ENCODE measurements around the gene R3HDM4. TPM values are rescaled to one million over a fixed set of nuclear protein-coding genes. Genes with fewer than 3 reads are reported as not detected.

The R3HDM4 gene
- total and polyA plus RNA-seq, 9 of the 15 experiments (the other 6 are each of a cell fraction or from before 2014, with no cell fraction given) = 3.2 to 154 (median 59.0) TPM

- peak; percentile 39 for TF ChIP-seq RBFOX2 (IDR thresholded peaks at IDR 0.05; ENCODE audit: low read depth, low read length)
Measured at GRCh38 chr19:882871-883497, 30.0 kb downstream of the R3HDM4 start (continued).

DNA sequence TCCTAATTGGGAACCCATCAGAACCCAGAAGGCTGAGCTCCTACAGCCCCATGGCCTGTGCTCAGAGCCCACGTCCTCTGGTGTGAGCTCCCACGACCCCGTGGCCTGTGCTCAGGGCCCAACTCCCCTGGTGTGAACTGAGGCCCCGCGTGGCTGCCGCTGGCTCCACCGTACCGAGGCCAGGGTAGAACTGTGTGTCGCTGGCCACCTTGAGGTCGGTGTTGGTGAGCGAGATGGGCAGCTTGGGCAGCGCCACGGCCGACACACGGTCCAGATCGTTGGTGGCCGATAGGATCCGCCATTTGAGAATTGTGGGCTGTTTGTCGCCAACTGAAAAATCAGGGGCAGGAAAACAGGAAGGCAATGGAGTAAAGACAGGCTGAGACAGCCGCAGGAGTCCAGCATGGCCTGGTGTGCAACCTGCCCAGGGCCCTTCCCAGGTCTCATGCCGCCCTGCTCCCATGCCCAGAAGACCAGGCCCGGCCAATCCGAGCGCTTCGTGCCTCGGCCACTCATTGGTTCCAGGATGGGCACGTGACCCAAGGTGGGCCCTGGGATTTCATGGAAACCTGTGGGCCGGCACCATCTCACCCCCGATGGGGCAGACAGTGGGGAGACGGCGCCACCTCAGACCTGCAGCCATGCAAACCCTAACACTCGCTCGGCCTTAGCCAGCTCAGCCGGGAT lies 31.5 kb downstream of the R3HDM4 start:
- Histone ChIP-seq H3K27me3 (ENCODE audit: control insufficient read depth in 2 of 2, insufficient read depth in 2 of 2, low read length in 2 of 2) (no peaks in the 10 kb centered on the region), H3K79me2 (ENCODE audit: control insufficient read depth, insufficient read depth, low read length) (no peaks in the 10 kb centered on the region), H3K9ac (ENCODE audit: insufficient read depth in 1 of 2, low read depth in 2 of 2, low read length in 2 of 2) (peak overlapping the region in 1 of 2 experiments; percentile 9; a peak in 1 of 4 replicates), H3K4me3 (no peak overlapping the region), H3K9me3 (replicated peaks; ENCODE audit: control insufficient read depth, insufficient read depth, low read depth, low read length) (no peaks in the 10 kb centered on the region), H3K36me3 (ENCODE audit: control insufficient read depth, insufficient read depth, low read length) (peaks cover 68% of the 10 kb centered on the region), H4K20me1 (replicated peaks; ENCODE audit: control insufficient read depth, insufficient read depth, low read length) (no peaks in the 10 kb centered on the region; the same call in 1 of the 2 replicates), H2AFZ (ENCODE audit: low read depth, low read length) (no peak overlapping the region), H3K9me1 (ENCODE audit: control insufficient read depth, insufficient read depth, low read length) (no peaks in the 10 kb centered on the region), H3K4me1 (replicated peaks in 1 of 2; ENCODE audit: control insufficient read depth in 2 of 2, insufficient read depth in 2 of 2, low read length in 2 of 2) (peaks cover 0 to 50% of the 10 kb centered on the region in 2 experiments; a peak in 2 of 5 replicates), H3K27ac (ENCODE audit: extremely low read depth, low read depth, low read length) (no peak overlapping the region), H3K4me2 (ENCODE audit: insufficient read depth, low read length) (no peak overlapping the region)
- intact Hi-C loops (cut with micrococcal nuclease) (no loop called here), in situ Hi-C loops (cut with MboI) (no loop called here)
- 99% methylated on average over 23 of the region's 34 CpGs for WGBS (ENCODE audit: insufficient coverage, low coverage, missing lambda C conversion rate)
- TF ChIP-seq POLR2G (IDR thresholded peaks at IDR 0.05; ENCODE audit: low read depth, low read length) (0 out of 2 replicates have a peak, but pooled peaks have one; percentile 7), ZNF354B (CRISPR knock-in tag; IDR thresholded peaks at IDR 0.05) (no peak), ZNF551 (CRISPR knock-in tag; IDR thresholded peaks at IDR 0.05) (no peak), RBFOX2 (IDR thresholded peaks at IDR 0.05; ENCODE audit: low read depth, low read length) (0 out of 2 replicates have a peak, but pooled peaks have one; percentile 37), ZBTB33 (CRISPR knock-in tag; IDR thresholded peaks at IDR 0.05) (peak; percentile 52)
- DNase-seq (ENCODE audit: extremely low read depth in 1 of 4, low spot score in 3 of 4) = no peak
- POLR2A ChIA-PET = interaction anchor here (0.9 to 3.1 kb wide), 4 partner anchors 11 to 85 kb away, joined by 3 to 11 read pairs (median 8); partner anchors contain the start of genes MED16, PTBP1 and RNU6-9
- ATAC-seq = no peak
- no peak for FAIRE-seq
- no TSS peak for BruUV-seq (replicated peaks)
- CTCF ChIA-PET (ENCODE audit: low intra/inter-chr PET ratio) = no interaction called here

All from K562 (cell line).